LHCN-M2 (cell line): ENCODE data around the gene SLX1B. TPM values are rescaled to one million over a fixed set of nuclear protein-coding genes. Genes with fewer than 3 reads are reported as not detected.
"Not testable (repeated sequence)": the region's sequence is repeated elsewhere in the genome, so short reads cannot be mapped to it uniquely, and the experiment has no call there.

Experiments
- DNase-seq: peaks from one replicate; pipeline ENCODE4 v3.0.0-alpha.2; 2012; ENCODE audit warnings: low read depth
- polyA plus RNA-seq: library from polyadenylated mRNA; unstranded; fragments of >200 nt; gene quantifications from one replicate; pipeline ENCODE4 v1.2.1, GENCODE V29; 2012; ENCODE audit warnings: missing spikeins
- total RNA-seq: library from RNA; depleted of rRNA; stranded (reverse); fragments of >200 nt; gene quantifications from 2 replicates; pipeline ENCODE4 v1.2.3, GENCODE V29; 2014; rRNA removed

Gene SLX1B
- 35.2 and 49.4 TPM in 2 replicates for total RNA-seq
- polyA plus RNA-seq: 2.5 TPM

GRCh38 chr16:29454269-29454668 lies at the start of gene SLX1B, which contains the start of gene BOLA2:
Gene SLX1B (plus strand): TSS chr16:29454533.
Gene BOLA2 (minus strand): TSS chr16:29454351. CDS start chr16:29454253, 98 bp downstream.
- DNase-seq: not testable (repeated sequence)

- DNase-seq: not testable (repeated sequence)
Measured at GRCh38 chr16:29405249-29405648, 49.1 kb upstream of the SLX1B start.

- DNase-seq: not testable (repeated sequence)
Measured at GRCh38 chr16:29423587-29423986, 30.7 kb upstream of the SLX1B start.

GRCh38 chr16:29425390-29425789 lies 28.9 kb upstream of the SLX1B start:
- not testable (repeated sequence) for DNase-seq

- DNase-seq: not testable (repeated sequence)
Measured at GRCh38 chr16:29453754-29454153, 579 bp upstream of the SLX1B start.

- DNase-seq: not testable (repeated sequence)
Measured at GRCh38 chr16:29454828-29455227, 495 bp downstream of the SLX1B start.

GRCh38 chr16:29457660-29458059 lies 3.3 kb downstream of the SLX1B start:
- not testable (repeated sequence) for DNase-seq

- DNase-seq: not testable (repeated sequence)
Measured at GRCh38 chr16:29459706-29460646, 5.6 kb downstream of the SLX1B start, which contains the start of gene SULT1A4. Gene SULT1A4 (plus strand): TSS chr16:29459913. CDS start chr16:29461386, 1,473 bp downstream.

- DNase-seq: not testable (repeated sequence)
Measured at GRCh38 chr16:29460647-29461030, 6.3 kb downstream of the SLX1B start.

- not testable (repeated sequence) for DNase-seq
Measured at GRCh38 chr16:29465985-29466824, 11.9 kb downstream of the SLX1B start.

GRCh38 chr16:29466904-29467303 lies 12.6 kb downstream of the SLX1B start:
- not testable (repeated sequence) for DNase-seq

- DNase-seq: not testable (repeated sequence)
Measured at GRCh38 chr16:29467654-29468366, 13.5 kb downstream of the SLX1B start.

- DNase-seq: not testable (repeated sequence)
Measured at GRCh38 chr16:29469660-29470059, 15.3 kb downstream of the SLX1B start.

- not testable (repeated sequence) for DNase-seq
Measured at GRCh38 chr16:29472065-29472464, 17.7 kb downstream of the SLX1B start.

- not testable (repeated sequence) for DNase-seq
Measured at GRCh38 chr16:29482276-29482675, 27.9 kb downstream of the SLX1B start.

GRCh38 chr16:29506308-29506707 lies 52.0 kb downstream of the SLX1B start, which contains the start of gene NPIPB12:
Gene NPIPB12 (minus strand): TSS chr16:29506408.
- DNase-seq: not testable (repeated sequence)

Other genes starting within 250 kb of the SLX1B start
- 0.29 and 0.32 TPM in 2 replicates for gene NPIPB11, start 47.8 kb upstream of the SLX1B start, total RNA-seq
- gene BOLA2, start 182 bp upstream of the SLX1B start, total RNA-seq: 15.6 and 16.4 TPM in 2 replicates
- gene SULT1A4, start 5.4 kb downstream of the SLX1B start, total RNA-seq: 0.17 TPM in 1 of 2 replicates, not detected in the other
- gene NPIPB12, start 51.9 kb downstream of the SLX1B start, total RNA-seq: 5.8 and 6.9 TPM in 2 replicates
- not detected in 2 replicates for gene SPN, start 208.7 kb downstream of the SLX1B start, total RNA-seq
- gene QPRT, start 224.6 kb downstream of the SLX1B start, total RNA-seq: 1.1 and 1.7 TPM in 2 replicates